Right renal pelvis (tissue), 4 donors: ENCODE results near the gene OR52E8. TPM values are rescaled to one million over a fixed set of nuclear protein-coding genes. Genes with fewer than 3 reads are reported as not detected.

Experiments used
- DNase-seq, 4 donors: peaks; one replicate each; pipeline ENCODE4 v3.0.0-alpha.2; 2013; ENCODE audit warnings: low read depth in 4 of 4, low spot score in 3 of 4, missing footprints in 1 of 4
- polyA plus RNA-seq, 4 donors: library from polyadenylated mRNA; unstranded; fragments of 120-200 nt; gene quantifications; one replicate each; pipeline ENCODE4 v1.2.1, GENCODE V29; 2013; ENCODE audit not compliant: insufficient read length in 4 of 4

Gene OR52E8
- polyA plus RNA-seq, result not detected

DNA sequence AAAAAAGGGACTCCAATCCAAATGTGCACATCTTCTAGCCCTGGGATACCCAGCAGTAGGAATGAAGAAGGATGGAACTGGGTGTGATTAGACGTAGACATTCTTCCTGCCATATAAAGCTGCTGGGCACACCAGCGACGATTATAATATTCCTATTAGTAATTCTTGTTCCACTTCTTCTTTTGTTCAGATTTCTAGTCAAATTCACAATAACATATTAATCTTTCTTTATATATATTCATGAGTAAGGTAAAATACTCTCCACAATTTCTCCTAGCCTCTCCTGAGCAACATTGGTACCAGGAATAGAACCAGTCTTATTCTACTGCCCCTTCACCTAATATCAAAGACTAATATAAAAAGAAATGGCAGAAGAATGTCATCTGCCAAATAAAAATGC is at the start of gene OR52E8:
Gene OR52E8 (minus strand): TSS at position 101 of the 400 bp plus-strand sequence. CDS start 0 bp downstream, at position 101.
- DNase-seq, result no peak

DNA sequence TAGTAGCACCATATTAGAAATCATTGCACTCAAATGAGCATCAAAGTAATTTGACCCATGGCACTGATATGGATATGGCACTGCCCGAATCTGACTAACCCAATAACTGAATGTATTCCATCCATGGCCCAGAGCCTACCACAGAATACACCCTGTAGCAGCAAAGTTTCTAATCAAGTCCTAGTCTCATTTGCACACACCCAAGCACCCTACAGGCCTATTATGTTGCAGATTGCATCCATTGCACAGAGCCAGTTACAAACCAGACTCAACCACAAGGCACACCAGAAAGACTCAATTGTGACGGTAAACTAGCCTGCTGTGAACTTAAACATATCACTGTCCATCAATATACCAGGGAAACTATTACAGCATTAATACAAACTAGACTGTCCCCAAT is 42.0 kb upstream of the OR52E8 start:
- no peak for DNase-seq

- no peak for DNase-seq
Measured at GRCh38 chr11:5892908-5893307, 35.4 kb upstream of the OR52E8 start, which contains the start of gene OR52E5. TSS of gene OR52E5 (plus strand) at chr11:5893208. CDS start at chr11:5900777, 7,569 bp downstream.

- DNase-seq, result no peak
Measured at GRCh38 chr11:5891216-5891800, 33.8 kb upstream of the OR52E8 start.

DNA sequence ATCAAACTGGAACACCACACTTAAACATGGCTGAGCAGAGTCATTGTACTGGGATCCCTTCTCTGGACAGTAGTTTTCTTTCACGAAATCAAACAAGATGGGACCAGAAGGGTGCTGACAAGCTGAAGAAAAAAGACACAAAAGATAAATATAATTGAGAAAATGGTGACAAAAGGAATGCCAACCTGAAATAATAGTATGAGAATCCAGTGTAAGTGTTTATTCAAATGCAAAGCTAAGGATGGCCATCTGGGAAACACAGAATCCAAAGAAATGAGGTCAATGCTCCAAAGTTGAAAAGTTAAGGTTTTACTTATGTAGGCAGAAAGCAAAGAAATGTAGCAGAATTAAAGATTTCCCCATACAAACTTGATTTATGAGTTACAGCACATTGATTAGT is 30.2 kb upstream of the OR52E8 start:
- no peak for DNase-seq

DNA sequence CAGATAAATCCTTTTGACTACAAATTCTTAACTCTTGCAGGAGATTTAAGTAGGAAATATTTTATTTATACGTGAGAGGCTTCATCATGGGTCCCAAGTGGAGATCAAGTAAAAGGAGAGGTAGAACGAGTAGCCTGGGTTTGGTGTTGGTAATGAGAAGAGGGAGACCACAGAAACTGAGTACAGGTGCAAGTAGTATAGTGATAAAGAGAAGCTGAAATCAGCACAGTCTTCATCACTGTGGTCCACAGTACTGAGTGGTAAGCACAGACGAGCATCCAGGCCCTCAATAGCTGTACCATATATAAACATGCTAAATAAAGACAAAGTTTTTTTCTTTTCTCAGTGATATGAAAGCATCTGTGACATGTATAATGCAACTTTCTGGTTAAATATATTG is 29.7 kb upstream of the OR52E8 start:
- no peak for DNase-seq

DNA sequence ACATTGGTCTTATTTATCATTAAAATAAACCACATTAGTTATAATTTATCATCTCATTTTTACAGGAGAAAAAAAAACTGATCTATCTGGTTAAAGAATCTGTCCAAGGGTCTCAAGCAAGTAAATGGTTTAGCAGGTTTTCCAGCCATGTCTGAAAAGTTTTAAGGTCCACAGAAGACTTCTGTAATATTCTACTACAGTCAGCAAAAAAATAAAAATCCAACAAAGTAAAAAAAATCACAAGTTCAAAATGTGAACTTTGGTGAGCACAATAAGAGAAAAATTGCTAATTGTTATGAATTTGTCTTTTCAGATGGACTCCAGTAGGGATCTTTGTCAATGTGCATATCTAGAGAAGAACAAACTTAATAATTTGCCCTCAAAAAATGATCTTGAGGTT is 24.3 kb upstream of the OR52E8 start:
- DNase-seq, result no peak

- no peak for DNase-seq
Measured at GRCh38 chr11:5880329-5880728, 22.8 kb upstream of the OR52E8 start, which contains the start of gene OR52E4. TSS of gene OR52E4 (plus strand) at chr11:5880629. CDS start at chr11:5884293, 3,664 bp downstream.

- no peak for DNase-seq
Measured at GRCh38 chr11:5878564-5878963, 21.1 kb upstream of the OR52E8 start.

DNA sequence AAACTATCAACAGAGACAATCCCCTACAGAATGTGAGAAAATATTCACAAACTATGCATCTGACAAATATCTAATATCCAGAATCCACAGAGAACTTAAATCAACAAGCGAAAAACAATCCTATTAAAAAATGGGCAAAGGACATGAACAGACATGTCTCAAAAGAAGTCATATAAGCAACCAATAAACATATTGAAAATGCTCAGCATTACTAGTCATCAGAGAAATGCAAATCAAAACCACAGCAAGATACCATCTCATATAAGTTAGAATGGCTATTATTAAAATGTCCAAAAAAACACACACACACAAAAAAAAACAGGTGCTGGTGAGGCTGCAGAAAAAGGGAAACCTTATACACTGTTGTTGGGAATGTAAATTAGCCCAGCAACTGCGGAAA is 8.3 kb upstream of the OR52E8 start:
- DNase-seq, result no peak

GRCh38 chr11:5851002-5851401 is 6.5 kb downstream of the OR52E8 start:
- DNase-seq, result no peak

DNA sequence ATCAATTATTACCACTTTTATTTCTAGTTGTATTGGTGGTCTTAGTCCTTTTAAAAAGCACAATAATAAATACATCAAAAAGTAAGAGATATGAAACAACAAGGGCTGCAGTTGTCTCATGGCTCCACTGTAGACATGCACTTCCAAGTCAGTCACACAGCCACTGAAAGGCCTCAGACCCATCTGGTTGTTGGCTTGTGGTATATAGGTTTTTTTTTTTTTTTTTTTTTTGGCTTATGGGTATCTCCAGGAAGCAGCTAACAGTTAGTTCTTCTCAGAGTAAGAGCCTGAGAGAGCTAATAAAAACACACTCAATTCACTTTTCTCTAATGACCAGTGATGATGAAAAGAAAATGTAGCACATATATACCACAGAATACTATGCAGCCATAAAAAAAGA is 9.8 kb downstream of the OR52E8 start:
- no peak for DNase-seq

GRCh38 chr11:5846701-5847100 is 10.8 kb downstream of the OR52E8 start:
- DNase-seq, result no peak

DNA sequence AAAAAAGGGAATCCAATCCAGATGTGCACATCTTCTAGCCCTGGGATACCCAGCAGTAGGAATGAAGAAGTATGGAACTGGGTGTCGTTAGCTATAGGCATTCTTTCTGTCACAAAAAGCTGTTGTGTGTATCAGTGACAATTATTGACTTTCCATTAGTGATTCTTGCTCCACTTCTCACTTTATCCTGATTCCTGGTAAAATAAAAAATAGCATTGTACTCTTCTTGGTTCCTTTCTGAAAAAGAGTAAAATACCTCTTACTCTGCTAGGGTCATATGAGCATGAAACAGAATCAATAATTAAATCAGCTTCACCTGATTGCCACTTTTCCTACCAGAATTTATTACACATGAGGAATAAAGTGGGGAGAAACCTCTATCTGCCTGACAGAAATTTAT is 15.7 kb downstream of the OR52E8 start, which contains the start of gene OR52E6:
Gene OR52E6 (minus strand): TSS at position 101 of the 400 bp plus-strand sequence. CDS start 0 bp downstream, at position 101.
- DNase-seq, result no peak

- DNase-seq, result no peak
Measured at GRCh38 chr11:5837695-5838094, 19.8 kb downstream of the OR52E8 start.

GRCh38 chr11:5833446-5833845 is 24.0 kb downstream of the OR52E8 start:
- no peak for DNase-seq

- no peak for DNase-seq
Measured at GRCh38 chr11:5831196-5831829, 26.2 kb downstream of the OR52E8 start.

DNA sequence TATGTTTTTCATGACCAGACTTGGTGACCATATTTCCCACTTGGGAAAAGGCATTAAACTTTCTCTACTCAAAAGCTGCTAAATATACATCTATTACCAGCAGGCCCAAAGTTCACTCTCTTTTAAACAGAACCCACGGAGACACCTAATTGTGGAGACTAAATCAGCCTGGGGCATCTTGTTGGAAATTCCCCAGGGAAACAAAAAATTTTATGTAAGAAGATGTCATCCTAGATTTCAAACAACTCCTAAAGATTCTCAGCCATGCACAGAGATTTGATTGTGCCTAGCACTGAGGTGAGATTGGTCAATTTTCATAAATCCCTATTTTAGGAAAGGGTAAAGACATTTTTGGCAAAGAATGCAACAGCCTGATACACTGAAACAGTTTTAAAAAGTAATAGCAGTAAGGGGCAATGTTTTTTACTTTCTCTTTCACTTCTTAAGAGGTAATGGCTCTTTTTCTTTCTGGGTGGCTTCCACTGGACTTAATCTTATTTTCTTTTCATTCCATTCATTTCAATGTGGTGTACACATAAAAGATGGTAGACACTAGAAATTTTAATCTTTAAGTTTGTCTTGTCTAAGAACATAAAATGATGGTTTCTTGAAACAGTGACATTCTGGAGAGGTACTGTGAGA is 39.1 kb downstream of the OR52E8 start:
- DNase-seq, result no peak

DNA sequence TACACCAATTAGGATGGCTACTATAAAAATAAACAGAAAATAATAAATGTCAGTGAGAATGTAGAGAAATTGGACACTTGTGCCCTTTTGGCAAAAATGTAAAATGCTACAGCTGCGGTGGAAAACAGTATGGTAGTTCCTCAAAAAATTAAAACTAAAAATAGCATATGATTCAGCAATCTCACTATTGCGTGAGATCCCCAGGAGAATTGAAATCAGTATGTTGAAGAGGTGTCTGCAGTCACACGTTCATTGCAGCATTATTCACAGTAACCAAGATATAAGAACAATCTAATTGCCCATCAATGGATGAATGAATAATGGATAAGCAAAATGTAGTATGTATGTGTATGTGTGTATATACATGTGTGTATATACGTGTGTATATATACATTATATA is 42.0 kb downstream of the OR52E8 start:
- DNase-seq, result no peak

GRCh38 chr11:5809905-5810795 is 47.3 kb downstream of the OR52E8 start:
- no peak for DNase-seq

DNA sequence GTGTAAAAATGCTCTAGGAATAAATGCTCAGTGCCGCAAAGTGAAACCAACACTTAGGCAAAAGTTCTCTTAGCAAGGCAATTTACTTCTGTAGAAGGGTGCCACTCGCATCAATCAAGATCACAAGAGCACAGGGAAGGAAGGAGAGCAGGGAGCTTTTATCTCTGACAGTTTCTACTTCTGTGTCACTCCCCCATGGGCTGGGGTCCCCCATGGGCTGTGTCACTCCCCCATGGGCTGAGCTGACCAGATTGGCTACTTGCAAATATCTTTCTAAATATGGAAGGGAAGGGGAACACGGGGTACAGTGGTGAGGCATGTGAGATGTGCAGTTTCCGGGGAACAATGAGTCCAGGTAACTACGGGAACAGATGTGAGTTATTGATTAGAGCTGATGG is 48.4 kb downstream of the OR52E8 start:
- no peak for DNase-seq
